WTC11 (cell line): Measurements from ENCODE around the gene EDN3. TPM values are rescaled to one million over a fixed set of nuclear protein-coding genes. Genes with fewer than 3 reads are reported as not detected.

ENCODE experiments used
- ATAC-seq: fragments of 200-7000 bp; cut with Tn5 transposase; 2 replicates; pipeline ENCODE4 v1.10.0; 2021; ENCODE audit warnings: mild to moderate bottlenecking, moderate library complexity
- CTCF ChIA-PET: fragments of 300-600 bp; sonication (Branson Sonifier 250); formaldehyde crosslinking; loops from one replicate; lab custom pipeline; 2021; ENCODE audit warnings: antibody characterized with exemption; lab: Charles Lee
- POLR2A ChIA-PET: fragments of 350-600 bp; sonication (Branson Sonifier 250); formaldehyde crosslinking; loops from one replicate; lab custom pipeline; 2021; ENCODE audit warnings: antibody characterized with exemption; lab: Charles Lee
- DNase-seq: peaks from one replicate; pipeline ENCODE4 v3.0.0; 2021; ENCODE audit warnings: low spot score
- H3K27ac Mint-ChIP-seq: 2 replicates; pipeline ENCODE4 v1.8.0; 2021; ENCODE audit warnings: mixed read lengths
- H3K27me3 Mint-ChIP-seq: 2 replicates; pipeline ENCODE4 v1.8.0; 2021; ENCODE audit warnings: low read depth, mild to moderate bottlenecking, moderate library complexity, mixed read lengths
- H3K36me3 Mint-ChIP-seq: 2 replicates; pipeline ENCODE4 v1.8.0; 2021; ENCODE audit warnings: mixed read lengths
- H3K4me1 Mint-ChIP-seq: 2 replicates; pipeline ENCODE4 v1.8.0; 2022; ENCODE audit warnings: mixed read lengths
- H3K4me3 Mint-ChIP-seq: 2 replicates; pipeline ENCODE4 v1.8.0; 2021; ENCODE audit warnings: mild to moderate bottlenecking, moderate library complexity, mixed read lengths
- H3K9me3 Mint-ChIP-seq: 2 replicates; pipeline ENCODE4 v1.8.0; 2021; ENCODE audit warnings: mixed read lengths
- AFF4 ChIP-seq: sonication (generic); formaldehyde crosslinking; IDR thresholded peaks from 2 replicates; pipeline ENCODE4 v1.8.1; 2023; ENCODE audit warnings: mild to moderate bottlenecking, missing genetic modification reagents, borderline replicate concordance
- CDX4 ChIP-seq: fragments of 250-450 bp; sonication (Bioruptor Pico); IDR thresholded peaks from 2 replicates; pipeline ENCODE4 v1.9.0; 2021; ENCODE audit warnings: moderate library complexity, mild to moderate bottlenecking, inconsistent platforms, borderline replicate concordance
- CTCF ChIP-seq: fragments of 200-600 bp; IDR thresholded peaks from 2 replicates; pipeline ENCODE4 v1.8.0; 2022; ENCODE audit warnings: antibody characterized with exemption
- ELF4 ChIP-seq: sonication (generic); formaldehyde crosslinking; IDR thresholded peaks from 2 replicates; pipeline ENCODE4 v1.8.1; 2022; ENCODE audit warnings: low read depth, mild to moderate bottlenecking, moderate library complexity, missing genetic modification reagents
- ESRRA ChIP-seq: sonication (generic); formaldehyde crosslinking; IDR thresholded peaks from 2 replicates; pipeline ENCODE4 v1.8.1; 2022; ENCODE audit warnings: mild to moderate bottlenecking, missing genetic modification reagents, borderline replicate concordance
- FOXJ3 ChIP-seq: sonication (generic); formaldehyde crosslinking; IDR thresholded peaks from 2 replicates; pipeline ENCODE4 v1.9.0; 2021; ENCODE audit warnings: missing genetic modification reagents, mild to moderate bottlenecking, borderline replicate concordance
- HMGXB4 ChIP-seq: sonication (generic); formaldehyde crosslinking; IDR thresholded peaks from 2 replicates; pipeline ENCODE4 v1.8.1; 2023; ENCODE audit warnings: mild to moderate bottlenecking, moderate library complexity, missing genetic modification reagents
- IRF2 ChIP-seq: sonication (generic); formaldehyde crosslinking; IDR thresholded peaks from 2 replicates; pipeline ENCODE4 v1.8.0; 2022; ENCODE audit warnings: low read depth, missing genetic modification reagents, borderline replicate concordance
- MAX ChIP-seq: sonication (generic); formaldehyde crosslinking; IDR thresholded peaks from 2 replicates; pipeline ENCODE4 v1.8.0; 2022; ENCODE audit warnings: mild to moderate bottlenecking, missing genetic modification reagents
- MYBL2 ChIP-seq: sonication (generic); formaldehyde crosslinking; IDR thresholded peaks from 2 replicates; pipeline ENCODE4 v1.8.1; 2023; ENCODE audit warnings: mild to moderate bottlenecking, moderate library complexity, missing genetic modification reagents
- OVOL2 ChIP-seq: fragments of 250-450 bp; sonication (Bioruptor Pico); IDR thresholded peaks from 2 replicates; pipeline ENCODE4 v1.9.0; 2021; ENCODE audit warnings: mild to moderate bottlenecking, borderline replicate concordance
- TCF7 ChIP-seq: sonication (generic); formaldehyde crosslinking; IDR thresholded peaks from 2 replicates; pipeline ENCODE4 v1.8.0; 2022; ENCODE audit warnings: mild to moderate bottlenecking, low read depth, missing genetic modification reagents, moderate library complexity
- TEAD4 ChIP-seq: sonication (generic); formaldehyde crosslinking; IDR thresholded peaks from 2 replicates; pipeline ENCODE4 v1.8.0; 2022; ENCODE audit warnings: mild to moderate bottlenecking, missing genetic modification reagents
- ZBTB21 ChIP-seq: sonication (generic); formaldehyde crosslinking; IDR thresholded peaks from 2 replicates; pipeline ENCODE4 v1.8.1; 2023; ENCODE audit warnings: mild to moderate bottlenecking, missing genetic modification reagents, borderline replicate concordance
- ZMAT4 ChIP-seq: fragments of 250-450 bp; sonication (Bioruptor Pico); IDR thresholded peaks from 2 replicates; pipeline ENCODE4 v1.9.0; 2021; ENCODE audit warnings: mild to moderate bottlenecking
- ZNF232 ChIP-seq: sonication (generic); formaldehyde crosslinking; IDR thresholded peaks from 2 replicates; pipeline ENCODE4 v1.8.0; 2022; ENCODE audit warnings: mild to moderate bottlenecking, missing genetic modification reagents
- ZNF425 ChIP-seq: fragments of 250-450 bp; sonication (Bioruptor Pico); conservative IDR thresholded peaks from 2 replicates; pipeline ENCODE4 v1.9.0; 2021; ENCODE audit warnings: mild to moderate bottlenecking
- ZSCAN18 ChIP-seq: fragments of 250-450 bp; sonication (Bioruptor Pico); IDR thresholded peaks from 2 replicates; pipeline ENCODE4 v2.1.2; 2022; ENCODE audit warnings: mild to moderate bottlenecking, moderate library complexity
- total RNA-seq: library from RNA; stranded (reverse); gene quantifications from 3 replicates; pipeline ENCODE4 v1.2.3, GENCODE V29; 2021

The EDN3 gene
- total RNA-seq, 1 experiment from 2014 or later, result 0.13 TPM

- no peak overlapping the region for H3K27ac Mint-ChIP-seq
- no peaks in the 10 kb centered on the region for H3K36me3 Mint-ChIP-seq
- H3K4me1 Mint-ChIP-seq, result peaks cover 8% of the 10 kb centered on the region; the same call in 1 of the 2 replicates
- H3K27me3 Mint-ChIP-seq, result peaks cover 9% of the 10 kb centered on the region
- DNase-seq (no peak), ATAC-seq (no peak)
- no peak for TF ChIP-seq ELF4
- no peak for TF ChIP-seq IRF2 (CRISPR knock-in tag)
- no peak for TF ChIP-seq MYBL2 (CRISPR knock-in tag)
- TF ChIP-seq ZBTB21 (CRISPR knock-in tag), result no peak
- no peak for TF ChIP-seq OVOL2 (CRISPR knock-in tag)
- TF ChIP-seq ZSCAN18 (CRISPR knock-in tag), result no peak
- no peak for TF ChIP-seq MAX
- TF ChIP-seq FOXJ3, result no peak
- no peak for TF ChIP-seq AFF4 (CRISPR knock-in tag)
- no peak for TF ChIP-seq TCF7
- CTCF ChIA-PET, result no interaction called here
- H3K9me3 Mint-ChIP-seq, result no peaks in the 10 kb centered on the region
- H3K4me3 Mint-ChIP-seq, result no peak overlapping the region
- POLR2A ChIA-PET, result no interaction called here
Measured at GRCh38 chr20:59365611-59366285, 65.3 kb downstream of the EDN3 start.

GRCh38 chr20:59371431-59371830, 71.0 kb downstream of the EDN3 start:
- DNase-seq, result no peak
- Mint-ChIP-seq H3K27ac (no peak overlapping the region), H3K27me3 (peaks cover 18% of the 10 kb centered on the region), H3K9me3 (no peaks in the 10 kb centered on the region), H3K4me3 (no peak overlapping the region), H3K4me1 (no peaks in the 10 kb centered on the region), H3K36me3 (no peaks in the 10 kb centered on the region)
- no peak for ATAC-seq
- CTCF ChIA-PET, result no interaction called here
- POLR2A ChIA-PET, result no interaction called here
- TF ChIP-seq ELF4 (no peak), IRF2 (CRISPR knock-in tag) (no peak), HMGXB4 (CRISPR knock-in tag) (no peak), CTCF (no peak), TEAD4 (CRISPR knock-in tag) (no peak), CDX4 (CRISPR knock-in tag) (no peak), ZNF232 (CRISPR knock-in tag) (no peak), ZMAT4 (CRISPR knock-in tag) (no peak), ZNF425 (CRISPR knock-in tag) (no peak), ESRRA (CRISPR knock-in tag) (no peak), FOXJ3 (no peak)
